Progenitor cell of endocrine pancreas (in vitro differentiated cells): ENCODE data around the gene LCA5L. TPM values are rescaled to one million over a fixed set of nuclear protein-coding genes. Genes with fewer than 3 reads are reported as not detected.

Source experiments
- DNase-seq: peaks from one replicate; pipeline ENCODE4 v3.0.0; 2021; ENCODE audit warnings: low spot score; ENCODE audit not compliant: unreplicated experiment
- H3K27ac Mint-ChIP-seq: 2 replicates; pipeline ENCODE4 v1.8.0; 2021; ENCODE audit warnings: mild to moderate bottlenecking, moderate library complexity, mixed read lengths
- H3K27me3 Mint-ChIP-seq: 2 replicates; pipeline ENCODE4 v1.8.0; 2021; ENCODE audit warnings: mixed read lengths
- H3K36me3 Mint-ChIP-seq: 2 replicates; pipeline ENCODE4 v1.8.0; 2022; ENCODE audit warnings: mixed read lengths; ENCODE audit not compliant: insufficient read depth
- H3K4me1 Mint-ChIP-seq: 2 replicates; pipeline ENCODE4 v1.8.0; 2021; ENCODE audit warnings: low read depth, mixed read lengths
- H3K4me3 Mint-ChIP-seq: 2 replicates; pipeline ENCODE4 v1.8.0; 2021; ENCODE audit warnings: low read depth, mild to moderate bottlenecking, moderate library complexity, mixed read lengths
- H3K9me3 Mint-ChIP-seq: 2 replicates; pipeline ENCODE4 v1.8.0; 2021; ENCODE audit warnings: low read depth, mixed read lengths
- CTCF ChIP-seq: fragments of 200-600 bp; sonication (generic); IDR thresholded peaks from one replicate; pipeline ENCODE4 v1.5.0; 2021; ENCODE audit warnings: antibody characterized with exemption, mild to moderate bottlenecking; ENCODE audit not compliant: unreplicated experiment
- microRNA-seq: library from miRNA; unstranded; fragments of <30 nt; microRNA quantifications from one replicate; pipeline ENCODE4 v1.1.0, GENCODE V29; 2020; ENCODE audit warnings: borderline number of aligned reads; ENCODE audit not compliant: unreplicated experiment
- total RNA-seq: library from RNA; stranded (reverse); gene quantifications from 2 replicates; pipeline ENCODE4 v1.2.1, GENCODE V29; 2021

LCA5L gene
- total RNA-seq, 1 donor from 2014 or later: 1.3 TPM

- TF ChIP-seq CTCF: no peak
- Mint-ChIP-seq H3K4me3 (no peak overlapping the region), H3K36me3 (no peaks in the 10 kb centered on the region), H3K9me3 (peaks cover 7% of the 10 kb centered on the region), H3K27ac (no peak overlapping the region), H3K4me1 (no peaks in the 10 kb centered on the region), H3K27me3 (peaks cover 2% of the 10 kb centered on the region)
- no peak for DNase-seq
Measured at GRCh38 chr21:39364949-39365348, 80.6 kb downstream of the LCA5L start.

GRCh38 chr21:39363607-39364555 is 81.7 kb downstream of the LCA5L start:
- Mint-ChIP-seq H3K27me3 (peaks cover 2% of the 10 kb centered on the region), H3K4me1 (no peaks in the 10 kb centered on the region), H3K36me3 (no peaks in the 10 kb centered on the region), H3K9me3 (peaks cover 7% of the 10 kb centered on the region), H3K27ac (no peak overlapping the region), H3K4me3 (no peak overlapping the region)
- DNase-seq: no peak
- no peak for TF ChIP-seq CTCF

- Mint-ChIP-seq H3K36me3 (no peaks in the 10 kb centered on the region), H3K4me1 (no peaks in the 10 kb centered on the region), H3K27ac (no peak overlapping the region), H3K27me3 (peaks cover 2% of the 10 kb centered on the region), H3K4me3 (no peak overlapping the region), H3K9me3 (peaks cover 6% of the 10 kb centered on the region)
- no peak for DNase-seq
- TF ChIP-seq CTCF: no peak
Measured at GRCh38 chr21:39362733-39363132, 82.8 kb downstream of the LCA5L start.

GRCh38 chr21:39359382-39359781 is 86.2 kb downstream of the LCA5L start:
- Mint-ChIP-seq H3K9me3 (no peaks in the 10 kb centered on the region), H3K36me3 (no peaks in the 10 kb centered on the region), H3K4me3 (no peak overlapping the region), H3K27ac (no peak overlapping the region), H3K27me3 (peaks cover 2% of the 10 kb centered on the region), H3K4me1 (no peaks in the 10 kb centered on the region)
- no peak for TF ChIP-seq CTCF
- no peak for DNase-seq

Small RNA genes lying within 50 kb of the gene (microRNA-seq; reads per million reads assigned to microRNA genes)
- gene MIR6508: not detected

Other genes with a start within 250 kb of the LCA5L start
- 52.1 and 55.7 TPM in 2 replicates for gene BRWD1, start 132.1 kb downstream of the LCA5L start, total RNA-seq
- 596 and 597 TPM in 2 replicates for gene HMGN1, start 96.7 kb downstream of the LCA5L start, total RNA-seq
- gene SH3BGR, start 6.2 kb upstream of the LCA5L start, total RNA-seq: 2.2 and 2.7 TPM in 2 replicates
- gene B3GALT5, start 167.2 kb upstream of the LCA5L start, total RNA-seq: 0.86 and 1.6 TPM in 2 replicates